Caco-2 (cell line): Measurements from ENCODE around the gene UBE2J1. TPM values are rescaled to one million over a fixed set of nuclear protein-coding genes. Genes with fewer than 3 reads are reported as not detected.

Source experiments
- BruUV-seq: library from RNA; stranded (reverse); fragments of 400-500 nt; replicated peaks from 2 replicates; lab custom pipeline; 2021; lab: Mats Ljungman, UMichigan
- CTCF ChIA-PET: fragments of 300-600 bp; sonication (Branson Sonifier 250); formaldehyde crosslinking; loops from one replicate; lab custom pipeline; 2022; ENCODE audit warnings: antibody characterized with exemption; lab: Charles Lee
- POLR2A ChIA-PET: fragments of 300-600 bp; sonication (Branson Sonifier 250); formaldehyde crosslinking; loops from one replicate; lab custom pipeline; 2022; ENCODE audit warnings: antibody characterized with exemption; lab: Charles Lee
- DNase-seq, 2 experiments: peaks; one replicate each; pipeline versions ENCODE4 v3.0.0 to v3.0.0-alpha.2; 2020 to 2022
- H3K27me3 ChIP-seq: replicated peaks from 2 replicates; pipeline ENCODE4 v1.6.0; 2011; ENCODE audit warnings: low read length; ENCODE audit not compliant: control insufficient read depth, insufficient read depth
- H3K36me3 ChIP-seq: 2 replicates; pipeline ENCODE4 v1.5.1; 2011; ENCODE audit warnings: low read length; ENCODE audit not compliant: control insufficient read depth, insufficient read depth
- H3K4me1 ChIP-seq: fragments of 250-450 bp; sonication (Bioruptor Pico); 2 replicates; pipeline ENCODE4 v1.5.1; 2020; ENCODE audit warnings: mild to moderate bottlenecking
- H3K4me3 ChIP-seq: 2 replicates; pipeline ENCODE4 v1.5.1; 2011; ENCODE audit warnings: low read depth, mild to moderate bottlenecking, control low read depth, low read length
- H3K9me3 ChIP-seq: fragments of 250-450 bp; sonication (Bioruptor Pico); 2 replicates; pipeline ENCODE4 v1.5.1; 2020; ENCODE audit warnings: mild to moderate bottlenecking, moderate library complexity
- H3K27ac Mint-ChIP-seq: one replicate; pipeline ENCODE4 v1.8.0; 2022; ENCODE audit warnings: mixed read lengths; ENCODE audit not compliant: unreplicated experiment
- H3K27me3 Mint-ChIP-seq: one replicate; pipeline ENCODE4 v1.8.0; 2022; ENCODE audit warnings: mixed read lengths; ENCODE audit not compliant: insufficient read depth, unreplicated experiment
- H3K36me3 Mint-ChIP-seq: one replicate; pipeline ENCODE4 v1.8.0; 2022; ENCODE audit warnings: mild to moderate bottlenecking, mixed read lengths; ENCODE audit not compliant: insufficient read depth, unreplicated experiment
- H3K4me1 Mint-ChIP-seq: one replicate; pipeline ENCODE4 v1.8.0; 2022; ENCODE audit warnings: low read depth, mixed read lengths; ENCODE audit not compliant: unreplicated experiment
- H3K4me3 Mint-ChIP-seq: one replicate; pipeline ENCODE4 v1.8.0; 2022; ENCODE audit warnings: mild to moderate bottlenecking, moderate library complexity, mixed read lengths; ENCODE audit not compliant: unreplicated experiment
- H3K9me3 Mint-ChIP-seq: one replicate; pipeline ENCODE4 v1.8.0; 2022; ENCODE audit warnings: mixed read lengths; ENCODE audit not compliant: unreplicated experiment
- intact Hi-C: fragments of 100-400 bp; cut with micrococcal nuclease; formaldehyde crosslinking; loops from one replicate; pipeline ENCODE4 v1.10.0; 2022; ENCODE audit not compliant: unreplicated experiment
- total RNA-seq: library from RNA; stranded (reverse); gene quantifications from 2 replicates; pipeline ENCODE4 v1.2.3, GENCODE V29; 2022
- TF ChIP-seq, protein P1 (sequence below), 2 experiments: fragments of 200-600 bp in 1 of 2; IDR thresholded peaks; 1 replicate in 1 of 2; 2 replicates in 1 of 2; pipeline versions ENCODE4 v1.5.1 to v1.8.0; 2011 to 2022; ENCODE audit warnings: antibody characterized with exemption in 1 of 2, control low read depth in 1 of 2, inconsistent platforms in 1 of 2, low read depth in 1 of 2, low read length in 1 of 2, mild to moderate bottlenecking in 1 of 2, moderate library complexity in 1 of 2; ENCODE audit not compliant: insufficient read depth in 1 of 2, severe bottlenecking in 1 of 2, unreplicated experiment in 1 of 2

UBE2J1 gene
- total RNA-seq, 1 experiment from 2014 or later, result 23.5 TPM

DNA sequence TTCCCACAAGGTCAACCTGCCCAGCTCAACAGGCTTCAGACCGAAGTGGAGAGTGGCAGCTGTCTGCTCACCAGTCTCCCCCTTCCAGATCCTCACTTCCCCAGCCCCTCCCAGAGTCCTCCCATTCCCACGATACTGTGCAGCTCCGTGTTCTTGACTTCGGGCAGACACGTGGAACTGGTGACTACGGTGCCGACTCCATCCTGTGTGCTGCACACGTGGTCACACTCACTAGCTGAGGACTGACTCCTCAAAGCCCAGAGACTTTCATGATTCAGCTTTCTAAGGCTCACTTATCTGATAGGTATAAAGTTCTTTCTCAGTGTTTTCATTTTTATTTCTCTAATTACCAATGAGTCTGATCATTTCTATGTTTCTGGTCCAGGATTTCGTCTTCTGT is 69.8 kb downstream of the UBE2J1 start:
- DNase-seq, result no peak
- ChIA-PET CTCF (no interaction called here), POLR2A (no interaction called here)
- Mint-ChIP-seq H3K4me1 (no peaks in the 10 kb centered on the region), H3K27ac (no peak overlapping the region), H3K4me3 (no peak overlapping the region), H3K9me3 (no peaks in the 10 kb centered on the region), H3K36me3 (no peaks in the 10 kb centered on the region), H3K27me3 (peaks cover 2% of the 10 kb centered on the region)
- H3K36me3 ChIP-seq, result no peaks in the 10 kb centered on the region
- no TSS peak for BruUV-seq
- H3K27me3 ChIP-seq, result no peaks in the 10 kb centered on the region; the same call in 1 of the 2 replicates
- intact Hi-C loops, result no loop called here
- no peaks in the 10 kb centered on the region for H3K9me3 ChIP-seq
- H3K4me1 ChIP-seq, result no peaks in the 10 kb centered on the region
- H3K4me3 ChIP-seq, result no peak overlapping the region
- TF ChIP-seq, protein P1, sequence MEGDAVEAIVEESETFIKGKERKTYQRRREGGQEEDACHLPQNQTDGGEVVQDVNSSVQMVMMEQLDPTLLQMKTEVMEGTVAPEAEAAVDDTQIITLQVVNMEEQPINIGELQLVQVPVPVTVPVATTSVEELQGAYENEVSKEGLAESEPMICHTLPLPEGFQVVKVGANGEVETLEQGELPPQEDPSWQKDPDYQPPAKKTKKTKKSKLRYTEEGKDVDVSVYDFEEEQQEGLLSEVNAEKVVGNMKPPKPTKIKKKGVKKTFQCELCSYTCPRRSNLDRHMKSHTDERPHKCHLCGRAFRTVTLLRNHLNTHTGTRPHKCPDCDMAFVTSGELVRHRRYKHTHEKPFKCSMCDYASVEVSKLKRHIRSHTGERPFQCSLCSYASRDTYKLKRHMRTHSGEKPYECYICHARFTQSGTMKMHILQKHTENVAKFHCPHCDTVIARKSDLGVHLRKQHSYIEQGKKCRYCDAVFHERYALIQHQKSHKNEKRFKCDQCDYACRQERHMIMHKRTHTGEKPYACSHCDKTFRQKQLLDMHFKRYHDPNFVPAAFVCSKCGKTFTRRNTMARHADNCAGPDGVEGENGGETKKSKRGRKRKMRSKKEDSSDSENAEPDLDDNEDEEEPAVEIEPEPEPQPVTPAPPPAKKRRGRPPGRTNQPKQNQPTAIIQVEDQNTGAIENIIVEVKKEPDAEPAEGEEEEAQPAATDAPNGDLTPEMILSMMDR (IDR thresholded peaks at IDR 0.05; ENCODE audit: insufficient read depth in 1 of 2, low read depth in 1 of 2, low read length in 1 of 2, severe bottlenecking in 1 of 2, unreplicated experiment in 1 of 2), result no peak

DNA sequence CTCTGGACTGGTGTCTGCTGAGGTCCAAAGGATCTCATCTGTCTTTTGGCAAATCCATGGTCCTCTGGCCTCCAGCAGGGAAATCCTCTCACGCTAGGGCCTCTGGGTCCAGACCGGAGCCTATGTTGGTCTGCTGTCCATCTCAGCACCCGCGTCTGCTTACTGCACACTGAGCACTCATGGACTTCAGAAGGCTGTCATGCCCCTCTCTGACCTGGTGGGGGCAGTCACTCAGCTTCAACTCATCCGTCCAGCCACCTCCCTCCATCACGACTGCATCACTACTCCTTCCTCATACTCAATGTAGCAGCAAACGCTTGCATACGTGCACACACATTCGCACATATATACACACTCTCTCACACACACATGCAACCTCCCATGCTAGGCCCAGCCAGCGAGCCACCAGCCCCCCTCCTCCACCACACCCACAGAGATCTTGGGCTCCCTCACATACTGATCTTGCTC is 70.7 kb downstream of the UBE2J1 start:
- no TSS peak for BruUV-seq
- no peaks in the 10 kb centered on the region for H3K4me1 Mint-ChIP-seq
- no peaks in the 10 kb centered on the region; the same call in 1 of the 2 replicates for H3K27me3 ChIP-seq
- ChIA-PET CTCF (no interaction called here), POLR2A (no interaction called here)
- no peaks in the 10 kb centered on the region for H3K4me1 ChIP-seq
- no peaks in the 10 kb centered on the region for H3K9me3 ChIP-seq
- TF ChIP-seq, protein P1 (IDR thresholded peaks at IDR 0.05; ENCODE audit: insufficient read depth in 1 of 2, low read depth in 1 of 2, low read length in 1 of 2, severe bottlenecking in 1 of 2, unreplicated experiment in 1 of 2), result peak; percentile 32 to 47
- no peak overlapping the region for H3K4me3 ChIP-seq
- no peak overlapping the region for H3K4me3 Mint-ChIP-seq
- H3K27ac Mint-ChIP-seq, result no peak overlapping the region
- no peaks in the 10 kb centered on the region for H3K9me3 Mint-ChIP-seq
- intact Hi-C loops, result no loop called here
- peak in 1 of 2 experiments; percentile 31 for DNase-seq
- H3K27me3 Mint-ChIP-seq, result peaks cover 2% of the 10 kb centered on the region
- H3K36me3 ChIP-seq, result no peaks in the 10 kb centered on the region
- no peaks in the 10 kb centered on the region for H3K36me3 Mint-ChIP-seq

DNA sequence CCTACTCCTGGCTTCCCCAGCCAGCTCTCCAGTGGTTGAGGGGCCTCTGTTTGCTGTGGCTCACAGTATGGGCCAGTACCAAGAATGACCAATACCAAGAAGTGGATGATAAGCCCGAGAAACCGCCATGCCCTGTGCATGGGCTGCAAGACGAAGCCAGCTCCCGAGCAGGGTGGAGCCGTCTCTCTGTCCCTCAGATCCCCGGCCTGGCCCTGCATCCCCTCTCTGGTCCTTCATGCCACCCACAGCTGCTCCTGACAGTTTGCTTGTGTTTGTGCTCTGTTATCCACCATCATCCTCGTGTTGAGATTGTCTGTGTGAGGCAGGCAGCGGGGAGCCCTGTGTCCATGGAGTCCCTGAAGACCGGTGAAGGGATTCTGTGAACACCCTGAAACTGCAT is 73.6 kb downstream of the UBE2J1 start:
- Mint-ChIP-seq H3K36me3 (no peaks in the 10 kb centered on the region), H3K4me1 (no peaks in the 10 kb centered on the region), H3K27ac (no peak overlapping the region), H3K9me3 (no peaks in the 10 kb centered on the region), H3K4me3 (no peak overlapping the region), H3K27me3 (peaks cover 2% of the 10 kb centered on the region)
- Histone ChIP-seq H3K4me1 (no peaks in the 10 kb centered on the region), H3K36me3 (no peaks in the 10 kb centered on the region), H3K27me3 (no peaks in the 10 kb centered on the region; the same call in 1 of the 2 replicates), H3K4me3 (no peak overlapping the region), H3K9me3 (no peaks in the 10 kb centered on the region)
- BruUV-seq, result no TSS peak
- POLR2A ChIA-PET, result no interaction called here
- intact Hi-C loops, result no loop called here
- CTCF ChIA-PET, result no interaction called here
- no peak for DNase-seq
- TF ChIP-seq, protein P1 (IDR thresholded peaks at IDR 0.05; ENCODE audit: insufficient read depth in 1 of 2, low read depth in 1 of 2, low read length in 1 of 2, severe bottlenecking in 1 of 2, unreplicated experiment in 1 of 2), result no peak

Other genes with a start within 250 kb of the UBE2J1 start
- 0.49 and 0.79 TPM in 2 replicates for gene SRSF12, start 234.7 kb downstream of the UBE2J1 start, total RNA-seq
- 26.8 and 27.9 TPM in 2 replicates for gene PM20D2, start 206.7 kb downstream of the UBE2J1 start, total RNA-seq
- gene GABRR1, start 135.4 kb downstream of the UBE2J1 start, total RNA-seq, result 0.12 and 0.43 TPM in 2 replicates
- gene GABRR2, start 37.4 kb downstream of the UBE2J1 start, total RNA-seq, result 0.29 TPM in 1 of 2 replicates, not detected in the other
- gene RRAGD, start 59.6 kb upstream of the UBE2J1 start, total RNA-seq, result 5.9 and 8.0 TPM in 2 replicates
- 20.5 and 25.6 TPM in 2 replicates for gene ANKRD6, start 80.4 kb upstream of the UBE2J1 start, total RNA-seq